Stimulated activated CD8-positive, alpha-beta memory T cell treated with anti-CD3 and anti-CD28 coated beads, Interleukin-4, amount 100 ng/mL, for 48 hours (primary cell): ENCODE data around the gene UBE2L6.

Experiments
- DNase-seq: peaks from one replicate; pipeline ENCODE4 v3.0.0-alpha.2; 2020

The UBE2L6 gene

GRCh38 chr11:57567515-57568329, at the start of gene UBE2L6:
UBE2L6 (minus strand) TSS chr11:57567672; CDS start chr11:57567611, 61 bp downstream.
- peak; percentile 76 for DNase-seq

- DNase-seq, result no peak
These were observed 49.1 kb upstream of the UBE2L6 start for GRCh38 chr11:57616595-57616994.

- no peak for DNase-seq
These were observed 47.8 kb upstream of the UBE2L6 start for GRCh38 chr11:57615308-57615707.

- no peak for DNase-seq
These were observed 46.8 kb upstream of the UBE2L6 start for GRCh38 chr11:57614234-57614772.

GRCh38 chr11:57610170-57610569, 42.7 kb upstream of the UBE2L6 start:
- no peak for DNase-seq

- DNase-seq, result no peak
These were observed 37.6 kb upstream of the UBE2L6 start for GRCh38 chr11:57605028-57605420.

GRCh38 chr11:57604296-57605027, 37.0 kb upstream of the UBE2L6 start:
- DNase-seq, result no peak

- no peak for DNase-seq
These were observed 33.8 kb upstream of the UBE2L6 start for GRCh38 chr11:57601297-57601696.

GRCh38 chr11:57599381-57599780, 31.9 kb upstream of the UBE2L6 start:
- DNase-seq, result no peak

- no peak for DNase-seq
These were observed 31.3 kb upstream of the UBE2L6 start for GRCh38 chr11:57598831-57599155.

GRCh38 chr11:57597916-57598830, 30.7 kb upstream of the UBE2L6 start:
- no peak for DNase-seq

- DNase-seq, result no peak
These were observed 30.0 kb upstream of the UBE2L6 start, which contains the start of gene SERPING1 for GRCh38 chr11:57597461-57597915. SERPING1 (plus strand) TSS chr11:57597685; CDS start chr11:57598271, 586 bp downstream.

- DNase-seq, result no peak
These were observed 28.9 kb upstream of the UBE2L6 start for GRCh38 chr11:57596266-57596885.

GRCh38 chr11:57588046-57588710, 20.7 kb upstream of the UBE2L6 start:
- no peak for DNase-seq

GRCh38 chr11:57586711-57587245, 19.3 kb upstream of the UBE2L6 start:
- DNase-seq, result no peak

- DNase-seq, result no peak
These were observed 17.8 kb upstream of the UBE2L6 start for GRCh38 chr11:57585301-57585700.

GRCh38 chr11:57584341-57584740, 16.9 kb upstream of the UBE2L6 start:
- DNase-seq, result no peak

- no peak for DNase-seq
These were observed 6.6 kb upstream of the UBE2L6 start for GRCh38 chr11:57574061-57574460.

- no peak for DNase-seq
These were observed 4.1 kb upstream of the UBE2L6 start for GRCh38 chr11:57571606-57572005.

GRCh38 chr11:57568330-57568766, 876 bp upstream of the UBE2L6 start:
- peak; percentile 96 for DNase-seq

- no peak for DNase-seq
These were observed 462 bp downstream of the UBE2L6 start for GRCh38 chr11:57566905-57567514.
